Trophoblast cell (in vitro differentiated cells and primary cell): ENCODE results near the gene TAS2R46. TPM values are rescaled to one million over a fixed set of nuclear protein-coding genes. Genes with fewer than 3 reads are reported as not detected.
"Not testable (repeated sequence)": the region's sequence is repeated elsewhere in the genome, so short reads cannot be mapped to it uniquely, and the experiment has no call there.

Experiments
- DNase-seq, 2 donors: peaks; one replicate each; pipeline ENCODE4 v3.0.0-alpha.2; 2016
- H2AFZ ChIP-seq: 2 replicates; pipeline ENCODE4 v1.6.1; 2013; ENCODE audit warnings: low read length, moderate library complexity, mild to moderate bottlenecking; ENCODE audit not compliant: insufficient read depth, poor library complexity
- H2AK5ac ChIP-seq: 2 replicates; pipeline ENCODE4 v1.6.1; 2013; ENCODE audit warnings: mild to moderate bottlenecking, low read length
- H2BK120ac ChIP-seq: 2 replicates; pipeline ENCODE4 v1.6.1; 2013; ENCODE audit warnings: low read length, mild to moderate bottlenecking, moderate library complexity; ENCODE audit not compliant: insufficient read depth, poor library complexity
- H2BK12ac ChIP-seq: 2 replicates; pipeline ENCODE4 v1.6.1; 2013; ENCODE audit warnings: mild to moderate bottlenecking, low read length, moderate library complexity
- H2BK5ac ChIP-seq: 2 replicates; pipeline ENCODE4 v1.6.1; 2013; ENCODE audit warnings: low read length, low read depth, moderate library complexity, mild to moderate bottlenecking; ENCODE audit not compliant: poor library complexity
- H3K14ac ChIP-seq: 2 replicates; pipeline ENCODE4 v1.6.1; 2013; ENCODE audit warnings: mild to moderate bottlenecking, low read length
- H3K18ac ChIP-seq: 2 replicates; pipeline ENCODE4 v1.6.1; 2013; ENCODE audit warnings: mild to moderate bottlenecking, low read length
- H3K23ac ChIP-seq: 2 replicates; pipeline ENCODE4 v1.6.1; 2013; ENCODE audit warnings: low read length
- H3K27ac ChIP-seq: 2 replicates; pipeline ENCODE4 v1.5.1; 2013; ENCODE audit warnings: low read depth, mild to moderate bottlenecking, inconsistent platforms, low read length, moderate library complexity
- H3K27me3 ChIP-seq: 2 replicates; pipeline ENCODE4 v1.6.1; 2013; ENCODE audit warnings: inconsistent platforms, mild to moderate bottlenecking, low read length, moderate library complexity; ENCODE audit not compliant: insufficient read depth
- H3K36me3 ChIP-seq, 2 experiments: 1 replicate in 1 of 2; 2 replicates in 1 of 2; pipeline ENCODE4 v1.6.1; 2013; ENCODE audit warnings: low read length in 2 of 2, mild to moderate bottlenecking in 2 of 2, moderate library complexity in 1 of 2; ENCODE audit not compliant: insufficient read depth in 2 of 2, control insufficient read depth in 1 of 2
- H3K4ac ChIP-seq: 2 replicates; pipeline ENCODE4 v1.6.1; 2013; ENCODE audit warnings: low read depth, mild to moderate bottlenecking, low read length, moderate library complexity
- H3K4me1 ChIP-seq, 2 experiments: 1 replicate in 1 of 2; 2 replicates in 1 of 2; pipeline ENCODE4 v1.6.1; 2013; ENCODE audit warnings: low read length in 2 of 2, mild to moderate bottlenecking in 2 of 2, moderate library complexity in 1 of 2; ENCODE audit not compliant: insufficient read depth in 2 of 2, control insufficient read depth in 1 of 2
- H3K4me2 ChIP-seq: 2 replicates; pipeline ENCODE4 v1.6.1; 2013; ENCODE audit warnings: inconsistent platforms, mild to moderate bottlenecking, low read length, moderate library complexity
- H3K4me3 ChIP-seq: 2 replicates; pipeline ENCODE4 v1.5.1; 2013; ENCODE audit warnings: mild to moderate bottlenecking, low read depth, low read length, inconsistent platforms
- H3K79me1 ChIP-seq: one replicate; pipeline ENCODE4 v1.6.1; 2013; ENCODE audit warnings: low read length
- H3K79me2 ChIP-seq: 2 replicates; pipeline ENCODE4 v1.6.1; 2013; ENCODE audit warnings: low read length, mild to moderate bottlenecking; ENCODE audit not compliant: control insufficient read depth, insufficient read depth, poor library complexity
- H3K9ac ChIP-seq: 2 replicates; pipeline ENCODE4 v1.6.1; 2013; ENCODE audit warnings: mild to moderate bottlenecking, low read length
- H3K9me3 ChIP-seq: 2 replicates; pipeline ENCODE4 v1.6.1; 2013; ENCODE audit warnings: low read depth, mild to moderate bottlenecking, control low read depth, inconsistent platforms, low read length; ENCODE audit not compliant: insufficient read depth
- H4K12ac ChIP-seq: 2 replicates; pipeline ENCODE4 v1.6.1; 2013; ENCODE audit warnings: low read depth, mild to moderate bottlenecking, low read length, moderate library complexity
- H4K8ac ChIP-seq: 2 replicates; pipeline ENCODE4 v1.6.1; 2013; ENCODE audit warnings: low read depth, mild to moderate bottlenecking, low read length, moderate library complexity
- H4K91ac ChIP-seq: one replicate; pipeline ENCODE4 v1.6.1; 2013; ENCODE audit warnings: low read depth, mild to moderate bottlenecking, low read length, moderate library complexity
- WGBS: extraction: QIAGEN DNeasy Blood & Tissue Kit; methylation state at CpG from one replicate; pipeline ENCODE4 v1.1.7; 2013; ENCODE audit warnings: missing lambda C conversion rate; ENCODE audit not compliant: insufficient read length, insufficient coverage; ENCODE audit errors: extremely low coverage; 5-methylcytosine and 5-hydroxymethylcytosine counted together
- polyA plus RNA-seq: library from polyadenylated mRNA; stranded (reverse); fragments of 200-250 nt; gene quantifications from 2 replicates; pipeline ENCODE4 v1.2.3, GENCODE V29; 2013

Gene TAS2R46, protein sequence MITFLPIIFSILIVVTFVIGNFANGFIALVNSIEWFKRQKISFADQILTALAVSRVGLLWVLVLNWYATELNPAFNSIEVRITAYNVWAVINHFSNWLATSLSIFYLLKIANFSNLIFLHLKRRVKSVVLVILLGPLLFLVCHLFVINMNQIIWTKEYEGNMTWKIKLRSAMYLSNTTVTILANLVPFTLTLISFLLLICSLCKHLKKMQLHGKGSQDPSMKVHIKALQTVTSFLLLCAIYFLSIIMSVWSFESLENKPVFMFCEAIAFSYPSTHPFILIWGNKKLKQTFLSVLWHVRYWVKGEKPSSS
- not detected in 2 replicates for polyA plus RNA-seq

DNA sequence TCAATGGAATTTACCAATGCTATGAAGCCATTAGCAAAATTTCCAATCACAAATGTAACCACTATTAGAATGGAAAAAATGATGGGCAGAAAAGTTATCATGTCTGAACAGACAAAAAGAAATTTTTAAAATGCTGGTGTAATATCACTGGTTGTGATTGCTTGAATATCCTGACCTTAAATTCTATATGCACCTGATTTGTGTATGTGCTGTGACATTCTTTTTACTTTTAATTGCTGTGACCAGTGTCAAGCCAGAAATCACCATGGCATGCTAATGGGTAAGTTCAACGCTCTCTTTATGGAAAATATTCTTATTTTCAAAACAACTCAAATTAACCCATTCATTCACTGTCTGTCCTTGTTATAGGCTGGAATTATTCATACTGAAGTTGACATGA lies at the start of gene TAS2R46:
Gene TAS2R46, minus strand, starts transcription at position 101 of the 400 bp plus-strand sequence. Its CDS starts 0 bp downstream, at position 101.
- not testable (repeated sequence) for H2AFZ ChIP-seq, H3K9me3 ChIP-seq, H2BK120ac ChIP-seq, H3K4ac ChIP-seq, H3K27me3 ChIP-seq, H3K23ac ChIP-seq, H2BK5ac ChIP-seq, H3K4me2 ChIP-seq, H4K8ac ChIP-seq, H3K18ac ChIP-seq, H3K79me1 ChIP-seq, H4K12ac ChIP-seq, H2BK12ac ChIP-seq, H3K4me3 ChIP-seq, H3K9ac ChIP-seq, H3K36me3 ChIP-seq, H4K91ac ChIP-seq, H3K14ac ChIP-seq, H3K27ac ChIP-seq, H3K4me1 ChIP-seq, DNase-seq, H2AK5ac ChIP-seq, H3K79me2 ChIP-seq
- WGBS = no CpG with 5 or more reads among the region's 1 CpG

DNA sequence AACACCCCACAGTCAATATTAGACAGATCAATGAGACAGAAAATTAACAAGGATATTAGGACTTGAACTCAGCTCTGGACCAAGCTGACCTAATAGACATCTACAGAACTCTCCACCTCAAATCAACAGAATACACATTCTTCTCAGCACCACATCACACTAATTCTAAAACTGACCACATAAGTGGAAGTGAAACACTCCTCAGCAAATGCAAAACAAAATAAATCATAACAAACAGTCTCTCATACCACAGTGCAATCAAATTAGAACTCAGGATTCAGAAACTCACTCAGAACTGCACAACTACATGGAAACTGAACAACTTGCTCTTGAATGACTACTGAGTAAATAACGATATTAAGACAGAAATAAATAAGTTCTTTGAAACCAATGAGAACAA lies 49.1 kb upstream of the TAS2R46 start:
- not testable (repeated sequence) for H3K4me1 ChIP-seq, H4K8ac ChIP-seq, H3K27ac ChIP-seq, H2AK5ac ChIP-seq, H3K9ac ChIP-seq, H2BK12ac ChIP-seq, H3K79me2 ChIP-seq, H3K4ac ChIP-seq, H3K14ac ChIP-seq, H3K4me3 ChIP-seq, H2BK120ac ChIP-seq, H3K18ac ChIP-seq, H3K9me3 ChIP-seq, H3K79me1 ChIP-seq, H2AFZ ChIP-seq, H3K36me3 ChIP-seq, H4K12ac ChIP-seq, DNase-seq, H4K91ac ChIP-seq, H3K27me3 ChIP-seq, H3K4me2 ChIP-seq, H2BK5ac ChIP-seq, H3K23ac ChIP-seq
- no CpG with 5 or more reads among the region's 1 CpG for WGBS

DNA sequence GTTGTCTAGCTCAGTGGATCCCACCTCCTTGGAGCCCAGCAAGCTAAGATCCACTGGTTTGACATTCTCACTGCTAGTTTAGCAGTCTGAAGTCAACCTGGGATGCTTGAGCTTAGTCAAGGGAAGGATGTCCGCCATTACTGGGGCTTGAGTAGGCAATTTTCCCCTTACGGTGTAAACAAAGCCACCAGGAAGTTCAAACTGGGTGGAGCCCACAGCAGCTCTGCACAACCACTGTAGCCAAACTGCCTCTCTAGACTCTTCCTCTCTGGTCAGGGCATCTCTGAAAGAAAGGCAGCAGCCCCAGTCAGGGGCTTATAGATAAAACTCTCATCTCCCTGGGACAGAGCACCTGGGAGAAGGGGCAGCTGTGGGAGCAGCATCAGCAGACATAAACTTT lies 46.8 kb upstream of the TAS2R46 start:
- Histone ChIP-seq H3K9me3 (no peaks in the 10 kb centered on the region), H2BK12ac (no peak overlapping the region), H4K91ac (no peak overlapping the region), H2BK5ac (no peak overlapping the region), H3K4me2 (no peak overlapping the region), H3K79me2 (peaks cover 2% of the 10 kb centered on the region), H3K4ac (no peak overlapping the region), H3K27ac (no peak overlapping the region), H3K23ac (no peak overlapping the region), H3K9ac (no peak overlapping the region), H4K12ac (no peak overlapping the region), H3K18ac (no peak overlapping the region), H2AFZ (no peak overlapping the region), H3K4me3 (no peak overlapping the region), H2BK120ac (no peak overlapping the region), H2AK5ac (no peak overlapping the region), H4K8ac (no peak overlapping the region), H3K36me3 (no peaks in the 10 kb centered on the region), H3K27me3 (no peaks in the 10 kb centered on the region), H3K14ac (no peak overlapping the region), H3K79me1 (no peaks in the 10 kb centered on the region), H3K4me1 (no peaks in the 10 kb centered on the region)
- WGBS = no CpG with 5 or more reads among the region's 2 CpGs
- no peak for DNase-seq

DNA sequence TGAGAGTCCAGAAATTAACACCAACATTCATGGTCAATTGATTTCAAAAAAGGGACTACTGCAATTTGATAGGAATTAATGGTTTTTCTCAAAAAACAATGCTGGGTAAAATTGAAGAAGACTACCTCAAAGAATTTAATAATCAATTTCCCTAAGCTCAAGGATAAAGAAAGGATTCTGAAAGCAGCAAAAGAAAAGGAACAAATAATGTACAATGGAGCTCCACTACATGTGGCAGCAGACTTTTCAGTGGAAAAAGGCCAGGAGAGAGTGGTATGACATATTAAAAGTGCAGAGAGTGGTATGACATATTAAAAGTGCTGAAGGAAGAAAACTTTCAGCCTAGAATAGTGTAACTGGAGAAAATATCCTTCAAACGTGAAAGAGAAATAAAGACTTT lies 45.6 kb upstream of the TAS2R46 start:
- no peaks in the 10 kb centered on the region for H3K9me3 ChIP-seq
- H2BK120ac ChIP-seq = no peak overlapping the region
- no peaks in the 10 kb centered on the region for H3K27me3 ChIP-seq
- H3K27ac ChIP-seq = no peak overlapping the region
- no peaks in the 10 kb centered on the region for H3K36me3 ChIP-seq
- no peak overlapping the region for H3K18ac ChIP-seq
- H3K4ac ChIP-seq = no peak overlapping the region
- H3K14ac ChIP-seq = no peak overlapping the region
- H2AK5ac ChIP-seq = no peak overlapping the region
- H3K79me1 ChIP-seq = no peaks in the 10 kb centered on the region
- no peak overlapping the region for H2BK5ac ChIP-seq
- DNase-seq = no peak
- no peak overlapping the region for H2AFZ ChIP-seq
- no peak overlapping the region for H4K91ac ChIP-seq
- no peak overlapping the region for H2BK12ac ChIP-seq
- no peak overlapping the region for H3K9ac ChIP-seq
- WGBS = no CpG with 5 or more reads among the region's 1 CpG
- H4K12ac ChIP-seq = no peak overlapping the region
- H3K4me3 ChIP-seq = no peak overlapping the region
- no peak overlapping the region for H4K8ac ChIP-seq
- H3K4me2 ChIP-seq = no peak overlapping the region
- no peaks in the 10 kb centered on the region for H3K4me1 ChIP-seq
- peaks cover 2% of the 10 kb centered on the region for H3K79me2 ChIP-seq
- H3K23ac ChIP-seq = no peak overlapping the region
